ENCODE results near the gene DNAH10.

- TF ChIP-seq CTCF (IDR thresholded peaks at IDR 0.05) = no peak
- no peak for TF ChIP-seq POLR2A (IDR thresholded peaks at IDR 0.05)
These were observed 66.0 kb downstream of the DNAH10 start for GRCh38 chr12:123828120-123828519.
